Measurements from ENCODE around the gene PAM. TPM values are rescaled to one million over a fixed set of nuclear protein-coding genes. Genes with fewer than 3 reads are reported as not detected.

PAM gene
- total RNA-seq, 2 experiments from 2014 or later: 15.1 to 16.1 TPM

GRCh38 chr5:102841021-102841420, 85.9 kb downstream of the PAM start:
- Mint-ChIP-seq H3K4me1 (ENCODE audit: low read depth) (peaks cover under 1% of the 10 kb centered on the region), H3K4me3 (no peak overlapping the region), H3K27ac (no peak overlapping the region), H3K27me3 (no peaks in the 10 kb centered on the region), H3K36me3 (ENCODE audit: low read depth) (no peaks in the 10 kb centered on the region), H3K9me3 (no peaks in the 10 kb centered on the region)
- H3K27me3 ChIP-seq (ENCODE audit: control insufficient read depth in 1 of 2, insufficient read depth in 2 of 2, low read length in 2 of 2): no peaks in the 10 kb centered on the region
- intact Hi-C loops (cut with DNase I, micrococcal nuclease): no loop called here
- no peak overlapping the region for H3K4me3 ChIP-seq (ENCODE audit: low read length)
- no peaks in the 10 kb centered on the region for H3K36me3 ChIP-seq (ENCODE audit: insufficient read depth, low read length)
- TF ChIP-seq CTCF (IDR thresholded peaks at IDR 0.05): no peak
- H3K9me3 ChIP-seq (ENCODE audit: control insufficient read depth in 1 of 2, insufficient read depth in 1 of 2, low read length in 2 of 2): no peaks in the 10 kb centered on the region
- no peak for ATAC-seq (ENCODE audit: poor library complexity)
- no peak for DNase-seq
- no peaks in the 10 kb centered on the region for H3K4me1 ChIP-seq (ENCODE audit: insufficient read depth, low read length)
- ChIA-PET POLR2A (no interaction called here), CTCF (no interaction called here)
- H3K27ac ChIP-seq (ENCODE audit: low read depth in 1 of 2, low read length in 2 of 2): no peak overlapping the region

- Mint-ChIP-seq H3K9me3 (no peaks in the 10 kb centered on the region), H3K27me3 (no peaks in the 10 kb centered on the region), H3K27ac (no peak overlapping the region), H3K4me3 (no peak overlapping the region), H3K4me1 (ENCODE audit: low read depth) (no peaks in the 10 kb centered on the region), H3K36me3 (ENCODE audit: low read depth) (no peaks in the 10 kb centered on the region)
- DNase-seq: no peak
- Histone ChIP-seq H3K4me1 (ENCODE audit: insufficient read depth, low read length) (no peaks in the 10 kb centered on the region), H3K4me3 (ENCODE audit: low read length) (no peak overlapping the region), H3K9me3 (ENCODE audit: control insufficient read depth in 1 of 2, insufficient read depth in 1 of 2, low read length in 2 of 2) (no peaks in the 10 kb centered on the region), H3K27ac (ENCODE audit: low read depth in 1 of 2, low read length in 2 of 2) (no peak overlapping the region), H3K27me3 (ENCODE audit: control insufficient read depth in 1 of 2, insufficient read depth in 2 of 2, low read length in 2 of 2) (no peaks in the 10 kb centered on the region), H3K36me3 (ENCODE audit: insufficient read depth, low read length) (no peaks in the 10 kb centered on the region)
- intact Hi-C loops (cut with DNase I, micrococcal nuclease): no loop called here
- ATAC-seq (ENCODE audit: poor library complexity): no peak
- TF ChIP-seq CTCF (IDR thresholded peaks at IDR 0.05): no peak
- CTCF ChIA-PET: no interaction called here
- POLR2A ChIA-PET: interaction anchor here (0.7 to 1.0 kb wide), 2 partner anchors 17 to 88 kb away, joined by 3 read pairs; no protein-coding TSS in a partner anchor
Observed at GRCh38 chr5:102843997-102844396, 88.9 kb downstream of the PAM start.

GRCh38 chr5:102845041-102845440, 89.9 kb downstream of the PAM start:
- H3K27ac ChIP-seq (ENCODE audit: low read depth in 1 of 2, low read length in 2 of 2): no peak overlapping the region
- H3K9me3 ChIP-seq (ENCODE audit: control insufficient read depth in 1 of 2, insufficient read depth in 1 of 2, low read length in 2 of 2): no peaks in the 10 kb centered on the region
- H3K4me3 Mint-ChIP-seq: no peak overlapping the region
- ChIA-PET CTCF (no interaction called here), POLR2A (no interaction called here)
- no peak for TF ChIP-seq CTCF (IDR thresholded peaks at IDR 0.05)
- no peak for ATAC-seq (ENCODE audit: poor library complexity)
- H3K36me3 ChIP-seq (ENCODE audit: insufficient read depth, low read length): no peaks in the 10 kb centered on the region
- no peak overlapping the region for H3K4me3 ChIP-seq (ENCODE audit: low read length)
- intact Hi-C loops (cut with DNase I, micrococcal nuclease): no loop called here
- no peaks in the 10 kb centered on the region for H3K27me3 ChIP-seq (ENCODE audit: control insufficient read depth in 1 of 2, insufficient read depth in 2 of 2, low read length in 2 of 2)
- H3K4me1 Mint-ChIP-seq (ENCODE audit: low read depth): no peaks in the 10 kb centered on the region
- no peak for DNase-seq
- no peaks in the 10 kb centered on the region for H3K36me3 Mint-ChIP-seq (ENCODE audit: low read depth)
- H3K9me3 Mint-ChIP-seq: no peaks in the 10 kb centered on the region
- no peaks in the 10 kb centered on the region for H3K27me3 Mint-ChIP-seq
- H3K27ac Mint-ChIP-seq: no peak overlapping the region
- H3K4me1 ChIP-seq (ENCODE audit: insufficient read depth, low read length): no peaks in the 10 kb centered on the region

Data from CD4-positive, alpha-beta T cell (primary cell).